Mesendoderm (in vitro differentiated cells): ENCODE data around the gene ACOX3.

Experiments used
- DNase-seq: peaks from one replicate; pipeline ENCODE4 v3.0.0; 2013
- H2AK5ac ChIP-seq: 2 replicates; pipeline ENCODE4 v1.6.1; 2013; ENCODE audit warnings: low read length, inconsistent platforms
- H2BK120ac ChIP-seq: 2 replicates; pipeline ENCODE4 v1.6.1; 2013; ENCODE audit warnings: low read depth, mild to moderate bottlenecking, low read length, moderate library complexity, mixed read lengths
- H2BK15ac ChIP-seq: replicated peaks from 2 replicates; pipeline ENCODE4 v1.6.1; 2013; ENCODE audit warnings: low read depth, mild to moderate bottlenecking, moderate library complexity
- H2BK5ac ChIP-seq: 2 replicates; pipeline ENCODE4 v1.6.1; 2013; ENCODE audit warnings: low read length, inconsistent platforms
- H3K18ac ChIP-seq: 2 replicates; pipeline ENCODE4 v1.6.1; 2013; ENCODE audit warnings: mild to moderate bottlenecking, low read length, mixed read lengths
- H3K23ac ChIP-seq: one replicate; pipeline ENCODE4 v1.6.1; 2013; ENCODE audit warnings: low read length
- H3K27ac ChIP-seq: 2 replicates; pipeline ENCODE4 v1.5.1; 2013; ENCODE audit warnings: low read depth, mild to moderate bottlenecking, inconsistent platforms, low read length, moderate library complexity
- H3K27me3 ChIP-seq: 2 replicates; pipeline ENCODE4 v1.6.1; 2013; ENCODE audit warnings: low read length, control low read depth, mild to moderate bottlenecking, inconsistent platforms; ENCODE audit not compliant: insufficient read depth, poor library complexity
- H3K36me3 ChIP-seq: 2 replicates; pipeline ENCODE4 v1.6.1; 2013; ENCODE audit warnings: low read length, inconsistent platforms; ENCODE audit not compliant: control insufficient read depth, insufficient read depth
- H3K4ac ChIP-seq: one replicate; pipeline ENCODE4 v1.6.1; 2013; ENCODE audit warnings: low read depth, mild to moderate bottlenecking, low read length, moderate library complexity
- H3K4me1 ChIP-seq: 2 replicates; pipeline ENCODE4 v1.6.1; 2013; ENCODE audit warnings: low read depth, low read length, inconsistent platforms; ENCODE audit not compliant: control insufficient read depth
- H3K4me2 ChIP-seq: 2 replicates; pipeline ENCODE4 v1.6.1; 2013; ENCODE audit warnings: low read length
- H3K4me3 ChIP-seq: 2 replicates; pipeline ENCODE4 v1.5.1; 2013; ENCODE audit warnings: mild to moderate bottlenecking, low read length
- H3K56ac ChIP-seq: one replicate; pipeline ENCODE4 v1.6.1; 2013; ENCODE audit warnings: low read length
- H3K79me1 ChIP-seq: 2 replicates; pipeline ENCODE4 v1.6.1; 2013; ENCODE audit warnings: low read length, inconsistent platforms
- H3K79me2 ChIP-seq: 2 replicates; pipeline ENCODE4 v1.6.1; 2013; ENCODE audit warnings: mild to moderate bottlenecking, low read length; ENCODE audit not compliant: control insufficient read depth, insufficient read depth
- H3K9ac ChIP-seq: 2 replicates; pipeline ENCODE4 v1.6.1; 2013; ENCODE audit warnings: low read length, inconsistent platforms
- H4K5ac ChIP-seq: one replicate; pipeline ENCODE4 v1.6.1; 2013; ENCODE audit warnings: low read length
- H4K8ac ChIP-seq: one replicate; pipeline ENCODE4 v1.6.1; 2013; ENCODE audit warnings: low read depth, mild to moderate bottlenecking, control low read depth, low read length, moderate library complexity
- WGBS: extraction: QIAGEN DNeasy Blood & Tissue Kit; methylation state at CpG from one replicate; pipeline ENCODE4 v1.1.7; 2013; ENCODE audit warnings: low lambda C conversion rate, missing lambda C conversion rate; ENCODE audit not compliant: insufficient coverage; ENCODE audit errors: extremely low coverage; 5-methylcytosine and 5-hydroxymethylcytosine counted together

The ACOX3 gene

DNA sequence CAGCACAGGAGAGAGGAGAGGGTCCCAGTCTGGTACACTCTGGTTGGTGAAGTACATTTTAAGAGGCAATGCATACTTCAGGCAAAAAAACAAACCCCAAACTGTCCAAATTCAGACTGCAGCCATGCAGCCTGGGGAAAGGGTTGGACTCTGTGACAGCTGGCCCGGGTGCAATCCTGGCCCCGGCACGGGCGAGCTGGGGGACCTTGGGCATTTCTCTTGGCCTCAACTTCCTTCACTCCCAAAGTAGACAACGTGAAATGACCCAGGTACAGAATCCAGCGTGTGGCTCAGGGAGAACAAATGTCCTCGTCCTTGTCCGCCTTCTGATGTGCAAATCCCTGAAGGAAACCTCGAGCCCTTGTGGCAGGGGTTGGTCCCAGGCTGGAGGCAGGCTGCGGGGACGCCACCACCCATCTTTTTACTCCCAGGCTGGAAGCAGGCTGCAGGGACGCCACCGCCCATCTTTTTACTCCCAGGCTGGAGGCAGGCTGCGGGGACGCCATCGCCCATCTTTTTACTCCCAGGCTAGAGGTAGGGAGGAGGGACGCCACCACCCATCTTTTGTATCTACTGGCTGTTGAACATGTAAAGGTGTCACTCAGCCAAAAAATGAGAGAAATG, 62.3 kb downstream of the ACOX3 start:
- H3K79me1 ChIP-seq: no peaks in the 10 kb centered on the region
- no peak overlapping the region for H3K4me3 ChIP-seq
- H3K27ac ChIP-seq: no peak overlapping the region
- H3K18ac ChIP-seq: no peak overlapping the region
- no peaks in the 10 kb centered on the region for H3K79me2 ChIP-seq
- H3K27me3 ChIP-seq: no peaks in the 10 kb centered on the region
- no peak overlapping the region for H2AK5ac ChIP-seq
- H2BK15ac ChIP-seq: no peak overlapping the region
- H2BK120ac ChIP-seq: no peak overlapping the region
- no peak overlapping the region for H4K5ac ChIP-seq
- no peak overlapping the region for H2BK5ac ChIP-seq
- H3K36me3 ChIP-seq: no peaks in the 10 kb centered on the region
- no CpG with 5 or more reads among the region's 17 CpGs for WGBS
- no peak overlapping the region for H4K8ac ChIP-seq
- no peak overlapping the region for H3K4ac ChIP-seq
- H3K56ac ChIP-seq: no peak overlapping the region
- H3K4me1 ChIP-seq: no peaks in the 10 kb centered on the region
- H3K4me2 ChIP-seq: no peak overlapping the region
- no peak for DNase-seq
- no peak overlapping the region for H3K9ac ChIP-seq
- no peak overlapping the region for H3K23ac ChIP-seq

DNA sequence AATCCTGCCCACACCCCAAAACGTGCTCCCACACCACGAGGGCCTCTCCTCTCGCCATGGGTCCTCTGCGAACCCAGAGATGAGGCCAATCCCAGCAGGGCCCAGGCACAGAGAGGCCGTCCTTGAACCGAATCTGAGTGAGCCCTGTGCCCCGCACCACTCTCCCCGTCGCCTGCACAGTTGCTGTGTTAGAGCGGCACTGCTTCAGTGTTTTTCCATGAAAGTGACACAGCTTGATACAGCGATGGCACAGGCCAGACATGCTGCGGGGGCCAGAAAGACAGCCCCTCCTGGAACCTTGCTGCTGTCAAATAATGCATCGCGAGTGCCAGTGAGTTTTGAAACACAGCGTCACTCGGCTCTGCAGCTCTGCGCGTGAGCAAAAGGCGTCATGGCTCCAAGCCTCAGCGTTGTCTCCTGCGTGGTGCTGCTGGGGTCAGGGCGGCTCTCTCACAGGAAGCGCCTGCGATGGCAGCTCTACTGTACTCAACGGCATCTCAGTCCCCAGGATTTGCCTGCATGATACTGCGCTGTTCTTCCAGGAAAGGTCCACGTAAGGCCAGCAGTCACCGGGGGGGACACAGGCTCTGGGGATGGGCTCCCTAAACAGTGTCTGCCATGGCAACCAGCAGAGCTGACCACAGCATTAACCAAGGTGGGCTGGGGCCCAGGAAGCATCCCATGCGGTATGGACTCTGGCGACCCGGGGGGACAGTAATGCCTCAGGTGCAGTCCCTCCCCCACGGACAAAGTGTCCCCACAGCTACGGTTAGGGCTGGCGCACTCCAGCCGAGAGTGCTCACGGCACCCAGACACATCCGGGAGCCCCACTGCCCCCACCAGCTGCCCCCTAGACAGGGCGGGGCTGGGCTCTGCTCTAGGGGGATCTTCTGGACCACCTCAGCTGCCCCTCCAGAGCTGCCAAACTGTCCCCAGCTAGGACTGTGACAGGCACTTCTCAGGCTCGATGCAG, 63.1 kb downstream of the ACOX3 start:
- Histone ChIP-seq H2BK5ac (no peak overlapping the region), H3K4me2 (no peak overlapping the region), H3K27me3 (no peaks in the 10 kb centered on the region), H4K8ac (no peak overlapping the region), H3K36me3 (no peaks in the 10 kb centered on the region), H3K56ac (no peak overlapping the region), H3K9ac (no peak overlapping the region), H3K79me1 (no peaks in the 10 kb centered on the region), H3K4me3 (no peak overlapping the region), H4K5ac (no peak overlapping the region), H3K27ac (no peak overlapping the region), H3K23ac (no peak overlapping the region), H3K18ac (no peak overlapping the region), H3K4ac (no peak overlapping the region), H2BK120ac (no peak overlapping the region), H2BK15ac (no peak overlapping the region), H2AK5ac (no peak overlapping the region), H3K4me1 (no peaks in the 10 kb centered on the region), H3K79me2 (no peaks in the 10 kb centered on the region)
- DNase-seq: no peak
- no CpG with 5 or more reads among the region's 39 CpGs for WGBS

DNA sequence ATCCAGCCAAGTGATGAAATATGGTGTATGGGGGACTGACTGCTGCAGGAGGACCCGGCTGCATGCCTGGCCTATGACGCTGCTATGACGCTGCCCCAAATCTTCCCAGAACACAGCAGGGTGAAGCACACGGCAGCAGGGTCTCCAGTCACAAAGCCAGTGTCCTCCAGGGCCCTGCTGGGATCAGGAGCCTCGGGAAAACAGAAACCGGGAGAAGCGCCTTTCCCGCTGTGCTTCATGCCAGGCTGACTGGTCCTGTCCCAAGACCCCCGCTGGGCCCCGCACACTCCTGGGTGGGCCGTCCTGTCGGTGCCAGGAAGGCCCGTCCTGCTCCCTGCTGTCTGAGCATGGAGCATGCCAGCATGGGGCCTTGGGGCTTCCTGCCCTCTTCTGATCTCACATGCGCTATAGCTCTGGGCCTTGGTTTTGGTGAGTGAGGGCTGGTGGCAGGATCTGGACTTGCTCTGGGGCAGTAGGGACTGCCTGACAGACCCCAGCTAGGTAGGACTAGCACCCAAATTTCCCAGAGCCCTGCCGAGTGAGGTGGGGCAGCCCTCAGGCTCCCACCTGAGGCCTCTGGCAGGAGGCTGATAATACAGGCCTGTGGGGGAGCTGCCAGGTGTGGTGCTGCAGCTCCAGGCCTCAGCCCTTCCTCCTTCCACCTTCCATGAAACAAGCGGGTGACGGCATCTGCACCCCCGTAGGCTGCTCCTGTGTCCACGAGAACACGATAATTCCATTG, 64.0 kb downstream of the ACOX3 start:
- Histone ChIP-seq H4K5ac (no peak overlapping the region), H3K56ac (no peak overlapping the region), H3K27me3 (no peaks in the 10 kb centered on the region), H3K18ac (no peak overlapping the region), H4K8ac (no peak overlapping the region), H3K4me1 (no peaks in the 10 kb centered on the region), H3K79me1 (no peaks in the 10 kb centered on the region), H3K4ac (no peak overlapping the region), H2BK15ac (no peak overlapping the region), H3K4me3 (no peak overlapping the region), H2BK5ac (no peak overlapping the region), H3K4me2 (no peak overlapping the region), H3K27ac (no peak overlapping the region), H3K23ac (no peak overlapping the region), H3K9ac (no peak overlapping the region), H2BK120ac (no peak overlapping the region), H2AK5ac (no peak overlapping the region), H3K36me3 (no peaks in the 10 kb centered on the region), H3K79me2 (no peaks in the 10 kb centered on the region)
- no CpG with 5 or more reads among the region's 20 CpGs for WGBS
- DNase-seq: no peak

DNA sequence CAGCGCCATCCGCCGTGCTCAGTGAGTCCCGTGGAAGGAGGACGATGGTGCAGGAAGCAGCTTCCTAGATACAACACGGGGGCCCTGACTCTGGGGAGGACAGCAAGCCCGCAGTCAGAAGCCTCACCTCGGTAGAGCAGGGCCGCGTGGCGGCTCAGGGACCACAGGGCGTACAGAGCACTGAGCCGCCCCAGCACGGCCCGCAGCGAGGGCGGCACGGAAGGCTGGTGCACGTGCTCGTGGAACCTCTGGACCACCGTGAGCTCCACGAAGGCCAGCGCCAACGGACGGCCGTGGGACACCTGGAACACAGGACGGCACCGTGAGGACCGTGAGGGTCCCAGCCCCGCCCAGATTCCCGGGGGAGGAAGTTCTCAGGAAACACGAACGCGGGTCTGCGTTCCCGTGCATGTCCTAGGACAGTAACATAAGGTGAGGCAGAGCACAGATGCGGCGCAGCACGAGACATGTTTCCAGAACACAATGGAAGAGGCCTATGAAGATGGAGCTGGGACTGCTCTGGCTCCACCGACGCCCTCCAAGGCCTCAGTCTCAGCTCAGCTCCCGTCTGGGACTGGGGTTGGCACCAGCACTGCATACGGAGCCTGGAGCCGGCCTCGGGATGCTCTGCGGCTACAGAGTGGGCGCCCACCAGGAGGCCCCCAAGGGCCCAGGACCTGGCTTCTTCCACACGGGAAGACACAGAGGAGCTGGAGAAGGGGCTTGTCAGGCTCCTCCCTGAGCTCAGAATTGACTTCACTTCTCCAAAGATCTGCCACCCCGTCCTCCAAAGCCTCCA, 65.5 kb downstream of the ACOX3 start:
- Histone ChIP-seq H3K9ac (no peak overlapping the region), H3K27ac (no peak overlapping the region), H3K79me1 (no peaks in the 10 kb centered on the region), H3K27me3 (no peaks in the 10 kb centered on the region), H2BK5ac (no peak overlapping the region), H4K8ac (no peak overlapping the region), H3K4me1 (no peaks in the 10 kb centered on the region), H2BK15ac (no peak overlapping the region), H3K36me3 (no peaks in the 10 kb centered on the region), H2AK5ac (no peak overlapping the region), H3K56ac (no peak overlapping the region), H4K5ac (no peak overlapping the region), H3K4me2 (no peak overlapping the region), H3K23ac (no peak overlapping the region), H2BK120ac (no peak overlapping the region), H3K4ac (no peak overlapping the region), H3K18ac (no peak overlapping the region), H3K79me2 (no peaks in the 10 kb centered on the region), H3K4me3 (no peak overlapping the region)
- WGBS: no CpG with 5 or more reads among the region's 49 CpGs
- DNase-seq: no peak

DNA sequence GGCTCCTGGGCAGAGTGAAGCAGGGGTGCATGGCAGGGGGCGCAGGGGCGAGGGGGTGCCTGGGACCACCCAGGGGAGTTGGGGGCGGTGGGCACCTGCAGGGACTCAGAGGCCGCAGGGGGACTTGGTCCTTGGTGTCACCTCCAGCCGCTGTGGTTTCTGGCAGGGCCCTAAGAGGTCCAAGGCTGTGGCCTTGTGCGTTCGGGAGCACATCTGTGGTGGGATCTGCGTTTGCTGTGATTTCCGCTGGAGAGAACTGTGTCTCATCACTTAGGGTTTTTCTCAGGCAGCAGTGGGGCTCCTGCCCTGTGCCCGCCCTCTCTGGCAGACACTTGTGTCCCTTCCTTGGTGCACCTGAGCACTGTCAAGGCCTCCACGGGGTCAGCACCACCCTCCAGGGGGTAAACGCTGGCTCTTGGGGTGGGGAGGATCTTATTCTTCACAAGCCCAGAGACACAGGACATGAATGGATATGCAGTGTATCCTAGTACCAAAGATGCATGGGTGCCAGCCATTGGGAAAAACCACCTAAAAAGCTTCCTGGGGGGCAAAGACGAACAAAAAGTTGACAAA, 66.5 kb downstream of the ACOX3 start:
- no peak overlapping the region for H2BK120ac ChIP-seq
- H3K4ac ChIP-seq: no peak overlapping the region
- no peak overlapping the region for H3K27ac ChIP-seq
- DNase-seq: no peak
- H3K18ac ChIP-seq: no peak overlapping the region
- no peaks in the 10 kb centered on the region for H3K36me3 ChIP-seq
- no peak overlapping the region for H3K9ac ChIP-seq
- no peak overlapping the region for H4K5ac ChIP-seq
- H2BK15ac ChIP-seq: no peak overlapping the region
- WGBS: no CpG with 5 or more reads among the region's 13 CpGs
- H3K23ac ChIP-seq: no peak overlapping the region
- H3K79me2 ChIP-seq: no peaks in the 10 kb centered on the region
- no peaks in the 10 kb centered on the region for H3K27me3 ChIP-seq
- no peak overlapping the region for H2AK5ac ChIP-seq
- no peak overlapping the region for H3K4me3 ChIP-seq
- no peak overlapping the region for H3K4me2 ChIP-seq
- H3K79me1 ChIP-seq: no peaks in the 10 kb centered on the region
- no peaks in the 10 kb centered on the region for H3K4me1 ChIP-seq
- no peak overlapping the region for H3K56ac ChIP-seq
- no peak overlapping the region for H2BK5ac ChIP-seq
- H4K8ac ChIP-seq: no peak overlapping the region
